Stomach (tissue), 9 donors: Measurements from ENCODE around the gene PTPRM. TPM values are rescaled to one million over a fixed set of nuclear protein-coding genes. Genes with fewer than 3 reads are reported as not detected.

ENCODE experiments used
- DNase-seq, 2 donors: peaks; one replicate each; pipeline versions ENCODE4 v3.0.0 to v3.0.0-alpha.2; 2013 to 2019
- H3K27ac ChIP-seq, 5 donors: fragments of 200-600 bp in 4 of 5; sonication (generic) in 4 of 5; one replicate each; pipeline ENCODE4 v1.5.1; 2013 to 2019; ENCODE audit warnings: mild to moderate bottlenecking in 1 of 5, moderate library complexity in 1 of 5
- H3K27me3 ChIP-seq, 3 donors: fragments of 200-600 bp; sonication (generic); one replicate each; pipeline ENCODE4 v1.5.1; 2017 to 2019; ENCODE audit warnings: mixed run types in 1 of 3
- H3K36me3 ChIP-seq, 4 donors: fragments of 200-600 bp; sonication (generic); 1 replicate in 3 of 4; 2 replicates in 1 of 4; pipeline ENCODE4 v1.5.1; 2016 to 2019
- H3K4me1 ChIP-seq, 4 donors: fragments of 200-600 bp; sonication (generic); one replicate each; pipeline ENCODE4 v1.5.1; 2016 to 2019
- H3K4me3 ChIP-seq, 4 donors: fragments of 200-600 bp; sonication (generic) in 3 of 4; one replicate each; pipeline ENCODE4 v1.5.1; 2016 to 2019; ENCODE audit warnings: mild to moderate bottlenecking in 1 of 4
- H3K9me3 ChIP-seq, 4 donors: fragments of 200-600 bp; sonication (generic); one replicate each; pipeline ENCODE4 v1.5.1; 2016 to 2019
- CTCF ChIP-seq, 7 experiments: fragments of 450-650 bp in 4 of 7; fragments of 200-600 bp in 3 of 7; sonication (generic) in 3 of 7; IDR thresholded peaks; one replicate each; pipeline ENCODE4 v1.5.1; 2016 to 2019; ENCODE audit warnings: antibody characterized with exemption in 7 of 7, control low read depth in 2 of 7, mild to moderate bottlenecking in 1 of 7
- EP300 ChIP-seq: sonication (generic); formaldehyde crosslinking; IDR thresholded peaks from one replicate; pipeline ENCODE4 v1.6.1; 2017; ENCODE audit warnings: antibody characterized with exemption
- POLR2A ChIP-seq, 4 donors: fragments of 450-650 bp; IDR thresholded peaks; one replicate each; pipeline ENCODE4 v1.6.1; 2016; ENCODE audit warnings: antibody characterized with exemption in 4 of 4, control low read depth in 2 of 4, mild to moderate bottlenecking in 1 of 4, moderate library complexity in 1 of 4
- POLR2AphosphoS5 ChIP-seq, 3 donors: sonication (generic); formaldehyde crosslinking; IDR thresholded peaks; one replicate each; pipeline ENCODE4 v1.6.1; 2016; ENCODE audit warnings: antibody characterized with exemption in 3 of 3
- WGBS, 5 donors: extraction: QIAGEN DNeasy Blood & Tissue Kit in 3 of 5; methylation state at CpG; one replicate each; pipeline versions ENCODE4 v1.1.5 to v1.1.7; 2013 to 2018; 5-methylcytosine and 5-hydroxymethylcytosine counted together
- intact Hi-C: fragments of 100-400 bp; cut with DNase I; formaldehyde crosslinking; loops from one replicate; pipeline ENCODE4 v1.15.1; 2023; ENCODE audit warnings: low total_unique reads
- polyA plus RNA-seq, 3 donors: library from polyadenylated mRNA; stranded (reverse); fragments of 200-250 nt; gene quantifications; one replicate each; pipeline ENCODE4 v1.2.3, GENCODE V29; 2013
- total RNA-seq, 5 donors: library from RNA; depleted of rRNA; stranded (reverse); fragments of >200 nt; gene quantifications; one replicate each; pipeline versions ENCODE4 v1.1.0 to v1.2.3, GENCODE V29; 2014 to 2016
- donor health status: healthy with polysubstance abuse.
- donor health status: Bipolar disorder and iron deficiency.
- donor health status: healthy.

The PTPRM gene
- total and polyA plus RNA-seq, 8 donors: 7.5 to 246 (median 58.2) TPM

DNA sequence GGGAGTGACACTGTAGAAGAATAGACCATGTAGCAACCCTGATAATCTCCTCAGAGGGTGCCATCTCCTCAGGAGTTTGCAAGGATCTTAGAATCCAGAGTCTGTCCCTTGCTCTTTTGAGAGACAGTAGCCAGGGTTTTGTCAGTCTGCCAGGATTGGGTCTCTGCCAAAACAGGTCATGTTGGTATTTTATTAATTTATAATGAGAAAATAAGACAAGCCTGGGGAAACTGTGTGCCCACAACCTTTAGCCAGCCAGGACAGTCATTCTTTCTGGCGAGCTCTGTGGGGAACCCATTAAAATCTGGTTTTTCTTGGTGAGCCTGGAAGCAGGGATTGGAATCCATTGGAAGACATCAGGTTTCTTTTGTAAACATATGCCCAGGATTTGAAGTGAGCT lies 78.6 kb downstream of the PTPRM start:
- H3K4me3 ChIP-seq: no peak overlapping the region
- DNase-seq: peak in 1 of 2 donors; percentile 31
- H3K27me3 ChIP-seq: no peaks in the 10 kb centered on the region
- peaks cover 0 to 5% (median 0%) of the 10 kb centered on the region in 4 donors for H3K9me3 ChIP-seq
- WGBS, 5 donors: 32 to 69% (median 60%) methylated on average over 1 of the region's 1 CpG
- intact Hi-C loops: no loop called here
- H3K27ac ChIP-seq: no peak overlapping the region
- TF ChIP-seq EP300: no peak
- no peaks in the 10 kb centered on the region for H3K36me3 ChIP-seq
- H3K4me1 ChIP-seq: peaks cover 0 to 16% (median 5%) of the 10 kb centered on the region in 4 donors

DNA sequence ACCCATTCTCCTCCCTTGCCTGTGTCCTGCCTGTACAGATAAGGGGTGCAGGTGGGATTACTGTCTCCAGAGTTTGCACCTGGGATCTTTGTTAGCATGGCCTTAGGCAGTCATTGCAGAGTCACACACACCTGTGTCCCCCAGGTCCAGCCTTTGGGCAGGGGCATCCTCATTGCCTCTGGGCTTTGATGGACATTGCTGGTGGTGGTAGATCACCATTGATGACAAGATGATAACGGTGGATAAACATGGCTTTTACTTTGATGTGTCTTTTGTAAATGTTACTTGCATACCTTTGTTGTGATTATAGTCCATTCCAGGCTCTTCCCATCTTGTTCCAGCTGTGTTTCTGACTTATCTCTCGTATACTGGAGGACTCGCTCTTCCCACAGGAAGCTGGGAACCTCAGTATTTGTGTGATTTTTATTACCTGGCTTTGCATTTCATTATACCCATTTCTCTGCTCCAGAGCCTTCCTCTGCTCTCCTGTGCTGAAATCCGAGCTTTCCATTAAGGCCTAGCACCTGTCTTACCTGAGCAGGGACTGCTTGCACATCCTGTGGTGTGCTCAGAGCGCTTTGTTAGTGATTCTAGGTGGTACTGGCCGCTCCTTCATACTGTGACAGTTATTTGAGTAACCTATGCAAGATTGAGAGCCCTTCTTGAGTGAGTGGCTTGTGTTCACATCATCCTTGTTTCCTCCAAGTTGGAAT lies 79.2 kb downstream of the PTPRM start:
- no peak for DNase-seq
- Histone ChIP-seq H3K4me3 (no peak overlapping the region), H3K9me3 (peaks cover 0 to 5% (median 0%) of the 10 kb centered on the region in 4 donors), H3K4me1 (peaks cover 0 to 16% (median 5%) of the 10 kb centered on the region in 4 donors), H3K27ac (no peak overlapping the region), H3K27me3 (no peaks in the 10 kb centered on the region), H3K36me3 (no peaks in the 10 kb centered on the region)
- TF ChIP-seq POLR2AphosphoS5 (IDR thresholded peaks at IDR 0.05) (no peak), EP300 (no peak), POLR2A (IDR thresholded peaks at IDR 0.05) (no peak), CTCF (IDR thresholded peaks at IDR 0.05) (no peak)
- 73 to 88% (median 82%) methylated on average over 6 of the region's 6 CpGs for WGBS, 5 donors
- intact Hi-C loops: no loop called here

GRCh38 chr18:7647500-7647899 lies 80.4 kb downstream of the PTPRM start:
- intact Hi-C loops: no loop called here
- no peak for DNase-seq
- H3K4me3 ChIP-seq: no peak overlapping the region
- 78 to 85% (median 81%) methylated on average over 3 of the region's 3 CpGs for WGBS, 5 donors
- H3K36me3 ChIP-seq: no peaks in the 10 kb centered on the region
- no peaks in the 10 kb centered on the region for H3K27me3 ChIP-seq
- no peak for TF ChIP-seq POLR2A (IDR thresholded peaks at IDR 0.05)
- no peak for TF ChIP-seq EP300
- TF ChIP-seq POLR2AphosphoS5 (IDR thresholded peaks at IDR 0.05): no peak
- no peak for TF ChIP-seq CTCF (IDR thresholded peaks at IDR 0.05)
- H3K9me3 ChIP-seq: peaks cover 0 to 5% (median 0%) of the 10 kb centered on the region in 4 donors
- peaks cover 0 to 16% (median 5%) of the 10 kb centered on the region in 4 donors for H3K4me1 ChIP-seq
- H3K27ac ChIP-seq: no peak overlapping the region

DNA sequence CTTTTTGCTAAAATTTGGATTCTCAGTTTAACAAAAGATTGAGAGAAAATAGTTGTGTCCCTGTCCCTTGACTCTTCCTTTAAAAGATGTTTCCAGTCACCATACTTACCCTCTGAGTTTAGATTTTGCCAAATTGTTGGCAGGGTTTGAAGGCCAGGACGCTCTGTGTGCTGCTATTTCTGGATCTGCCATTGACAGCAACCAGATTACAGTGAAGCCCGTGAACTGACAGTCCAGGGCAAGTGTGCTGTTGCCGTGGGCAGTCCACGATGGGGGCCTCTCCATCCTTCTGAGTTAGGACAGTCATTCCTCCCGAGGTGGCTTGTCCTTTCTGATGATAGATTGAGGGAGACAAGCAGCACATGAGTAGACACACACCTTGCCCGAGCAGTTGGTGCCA lies 89.9 kb downstream of the PTPRM start:
- intact Hi-C loops: no loop called here
- peaks cover 0 to 4% (median 0%) of the 10 kb centered on the region in 4 donors for H3K4me1 ChIP-seq
- TF ChIP-seq EP300: no peak
- TF ChIP-seq POLR2A (IDR thresholded peaks at IDR 0.05): no peak
- TF ChIP-seq POLR2AphosphoS5 (IDR thresholded peaks at IDR 0.05): no peak
- no peak for TF ChIP-seq CTCF (IDR thresholded peaks at IDR 0.05)
- no peak overlapping the region for H3K27ac ChIP-seq
- DNase-seq: no peak
- H3K27me3 ChIP-seq: no peaks in the 10 kb centered on the region
- no peaks in the 10 kb centered on the region for H3K9me3 ChIP-seq
- 71 to 81% (median 75%) methylated on average over 6 of the region's 6 CpGs for WGBS, 5 donors
- no peaks in the 10 kb centered on the region for H3K36me3 ChIP-seq
- H3K4me3 ChIP-seq: no peak overlapping the region

GRCh38 chr18:7657937-7658336 lies 90.8 kb downstream of the PTPRM start:
- Histone ChIP-seq H3K4me3 (no peak overlapping the region), H3K36me3 (peaks cover 0 to under 1% (median 0%) of the 10 kb centered on the region in 4 donors), H3K4me1 (peaks cover 0 to 4% (median 0%) of the 10 kb centered on the region in 4 donors), H3K27ac (no peak overlapping the region), H3K9me3 (no peaks in the 10 kb centered on the region), H3K27me3 (no peaks in the 10 kb centered on the region)
- WGBS, 5 donors: 73 to 89% (median 80%) methylated on average over 2 of the region's 2 CpGs
- no peak for TF ChIP-seq EP300
- TF ChIP-seq CTCF (IDR thresholded peaks at IDR 0.05): no peak
- no peak for TF ChIP-seq POLR2A (IDR thresholded peaks at IDR 0.05)
- TF ChIP-seq POLR2AphosphoS5 (IDR thresholded peaks at IDR 0.05): no peak
- DNase-seq: no peak
- intact Hi-C loops: no loop called here
